HEK293 (cell line): Measurements from ENCODE around the gene CDH11.

Source experiments
- CTCF ChIA-PET: fragments of 350-600 bp; formaldehyde crosslinking; extraction: SDS; loops from one replicate; lab custom pipeline; 2021; ENCODE audit warnings: antibody characterized with exemption; lab: Yijun Ruan, JAX
- POLR2A ChIA-PET: fragments of 300-600 bp; formaldehyde crosslinking; extraction: SDS; loops from one replicate; lab custom pipeline; 2020; ENCODE audit warnings: antibody characterized with exemption, inconsistent platforms; lab: Yijun Ruan, JAX
- H3K27ac ChIP-seq: fragments of 200-500 bp; sonication (Bioruptor generic); 2 replicates; pipeline ENCODE4 v1.5.1; 2014; ENCODE audit warnings: low read depth, low read length, control low read depth, inconsistent platforms; ENCODE audit errors: extremely low read depth
- H3K36me3 ChIP-seq, 2 experiments: fragments of 200-500 bp in 1 of 2; sonication (Bioruptor generic) in 1 of 2; 1 replicate in 1 of 2; 2 replicates in 1 of 2; pipeline ENCODE4 v1.5.1; 2014 to 2017; ENCODE audit warnings: inconsistent platforms in 2 of 2, low read length in 2 of 2; ENCODE audit not compliant: control insufficient read depth in 2 of 2, insufficient read depth in 1 of 2
- H3K4me1 ChIP-seq: fragments of 200-500 bp; sonication (Bioruptor generic); 2 replicates; pipeline ENCODE4 v1.5.1; 2014; ENCODE audit warnings: mild to moderate bottlenecking, low read length, inconsistent platforms; ENCODE audit not compliant: control insufficient read depth, insufficient read depth
- H3K4me3 ChIP-seq: 2 replicates; pipeline ENCODE4 v1.5.1; 2011; ENCODE audit warnings: low read depth, mild to moderate bottlenecking, control low read depth, low read length, moderate library complexity
- H3K9me3 ChIP-seq: fragments of 200-500 bp; sonication (Bioruptor generic); 2 replicates; pipeline ENCODE4 v1.5.1; 2014; ENCODE audit warnings: low read depth, low read length, inconsistent platforms; ENCODE audit not compliant: control insufficient read depth, insufficient read depth
- EGR2 ChIP-seq: fragments of 450-650 bp; formaldehyde crosslinking; IDR thresholded peaks from 2 replicates; pipeline ENCODE4 v1.5.1; 2016; ENCODE audit warnings: low read depth, missing biosample characterization, missing genetic modification characterization
- FEZF1 ChIP-seq: fragments of 450-650 bp; formaldehyde crosslinking; IDR thresholded peaks from 2 replicates; pipeline ENCODE4 v1.5.1; 2016; ENCODE audit warnings: missing biosample characterization, missing genetic modification characterization
- GFI1B ChIP-seq: fragments of 450-650 bp; formaldehyde crosslinking; IDR thresholded peaks from 2 replicates; pipeline ENCODE4 v1.5.1; 2016; ENCODE audit warnings: missing biosample characterization, missing genetic modification characterization
- MEIS1 ChIP-seq: sonication (generic); formaldehyde crosslinking; IDR thresholded peaks from 2 replicates; pipeline ENCODE4 v1.8.1; 2022; ENCODE audit warnings: missing genetic modification reagents, mild to moderate bottlenecking, borderline replicate concordance
- OVOL3 ChIP-seq: fragments of 450-650 bp; formaldehyde crosslinking; IDR thresholded peaks from 2 replicates; pipeline ENCODE4 v1.5.1; 2016; ENCODE audit warnings: missing biosample characterization, missing genetic modification characterization
- ZBTB20 ChIP-seq: fragments of 450-650 bp; formaldehyde crosslinking; IDR thresholded peaks from 2 replicates; pipeline ENCODE4 v1.5.1; 2016; ENCODE audit warnings: missing biosample characterization, missing genetic modification characterization
- ZBTB21 ChIP-seq: fragments of 450-650 bp; formaldehyde crosslinking; IDR thresholded peaks from 2 replicates; pipeline ENCODE4 v1.5.1; 2017; ENCODE audit warnings: missing biosample characterization, missing genetic modification characterization
- ZEB2 ChIP-seq: fragments of 450-650 bp; formaldehyde crosslinking; IDR thresholded peaks from 2 replicates; pipeline ENCODE4 v1.5.1; 2016; ENCODE audit warnings: missing biosample characterization, missing genetic modification characterization
- ZFP69B ChIP-seq: fragments of 450-650 bp; formaldehyde crosslinking; IDR thresholded peaks from 2 replicates; pipeline ENCODE4 v1.5.1; 2016; ENCODE audit warnings: missing biosample characterization, missing genetic modification characterization
- ZNF184 ChIP-seq: fragments of 450-650 bp; IDR thresholded peaks from 2 replicates; pipeline ENCODE4 v1.5.1; 2018; ENCODE audit warnings: missing biosample characterization, mild to moderate bottlenecking, missing genetic modification characterization
- ZNF248 ChIP-seq: fragments of 450-650 bp; formaldehyde crosslinking; IDR thresholded peaks from 2 replicates; pipeline ENCODE4 v1.5.1; 2017; ENCODE audit warnings: missing biosample characterization, missing genetic modification characterization
- ZNF350 ChIP-seq: fragments of 450-650 bp; formaldehyde crosslinking; IDR thresholded peaks from 2 replicates; pipeline ENCODE4 v1.5.0; 2017; ENCODE audit warnings: missing biosample characterization, mild to moderate bottlenecking, missing genetic modification characterization
- ZNF48 ChIP-seq: fragments of 450-650 bp; formaldehyde crosslinking; IDR thresholded peaks from 2 replicates; pipeline ENCODE4 v1.5.1; 2016; ENCODE audit warnings: missing biosample characterization, missing genetic modification characterization
- ZNF777 ChIP-seq: fragments of 450-650 bp; formaldehyde crosslinking; IDR thresholded peaks from 2 replicates; pipeline ENCODE4 v1.5.1; 2017; ENCODE audit warnings: missing biosample characterization, missing genetic modification characterization, borderline replicate concordance
- ZSCAN23 ChIP-seq: fragments of 450-650 bp; formaldehyde crosslinking; IDR thresholded peaks from 2 replicates; pipeline ENCODE4 v1.5.1; 2016; ENCODE audit warnings: missing biosample characterization, missing genetic modification characterization
- TF ChIP-seq, protein P1 (sequence below): fragments of 450-650 bp; formaldehyde crosslinking; IDR thresholded peaks from 2 replicates; pipeline ENCODE4 v1.5.1; 2017; ENCODE audit warnings: missing biosample characterization, missing genetic modification characterization
- TF ChIP-seq, protein P2 (sequence below): fragments of 450-650 bp; formaldehyde crosslinking; IDR thresholded peaks from 2 replicates; pipeline ENCODE4 v1.5.1; 2016; ENCODE audit warnings: missing biosample characterization, missing genetic modification characterization
- TF ChIP-seq, protein P3 (sequence below): fragments of 450-650 bp; IDR thresholded peaks from 2 replicates; pipeline ENCODE4 v1.5.1; 2018; ENCODE audit warnings: missing biosample characterization, mild to moderate bottlenecking, missing genetic modification characterization
- TF ChIP-seq, protein P4 (sequence below): fragments of 450-650 bp; formaldehyde crosslinking; IDR thresholded peaks from 2 replicates; pipeline ENCODE4 v1.5.1; 2016; ENCODE audit warnings: missing biosample characterization, missing genetic modification characterization
- TF ChIP-seq, protein P5 (sequence below): fragments of 450-650 bp; formaldehyde crosslinking; IDR thresholded peaks from 2 replicates; pipeline ENCODE4 v1.5.1; 2016; ENCODE audit warnings: missing biosample characterization, missing genetic modification characterization

The CDH11 gene

DNA sequence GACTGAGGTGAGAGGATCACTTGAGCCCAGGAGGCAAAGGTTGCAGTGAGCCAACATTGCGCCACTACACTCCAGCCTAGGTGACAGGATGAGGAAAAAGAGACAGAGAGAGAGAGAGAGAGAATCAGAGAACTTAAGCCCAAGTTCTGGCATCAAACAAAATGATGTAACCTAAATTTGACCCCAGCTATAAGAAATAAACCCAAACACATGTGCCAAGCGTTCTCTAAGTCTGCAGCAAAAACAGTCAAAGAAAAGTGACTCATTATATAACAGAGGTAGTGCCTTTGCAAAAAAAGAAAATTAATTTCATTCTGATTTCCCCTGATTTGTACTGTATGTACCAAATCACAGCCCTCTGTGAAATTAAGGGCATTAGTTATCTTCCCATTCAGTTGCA, 89.5 kb downstream of the CDH11 start:
- CTCF ChIA-PET, result no interaction called here
- TF ChIP-seq ZNF48 (tag by site-specific recombination), result no peak
- no peaks in the 10 kb centered on the region for H3K9me3 ChIP-seq
- no peaks in the 10 kb centered on the region for H3K36me3 ChIP-seq
- POLR2A ChIA-PET, result no interaction called here
- no peak overlapping the region for H3K27ac ChIP-seq
- H3K4me3 ChIP-seq, result no peak overlapping the region
- H3K4me1 ChIP-seq, result no peaks in the 10 kb centered on the region; the same call in 1 of the 2 replicates

DNA sequence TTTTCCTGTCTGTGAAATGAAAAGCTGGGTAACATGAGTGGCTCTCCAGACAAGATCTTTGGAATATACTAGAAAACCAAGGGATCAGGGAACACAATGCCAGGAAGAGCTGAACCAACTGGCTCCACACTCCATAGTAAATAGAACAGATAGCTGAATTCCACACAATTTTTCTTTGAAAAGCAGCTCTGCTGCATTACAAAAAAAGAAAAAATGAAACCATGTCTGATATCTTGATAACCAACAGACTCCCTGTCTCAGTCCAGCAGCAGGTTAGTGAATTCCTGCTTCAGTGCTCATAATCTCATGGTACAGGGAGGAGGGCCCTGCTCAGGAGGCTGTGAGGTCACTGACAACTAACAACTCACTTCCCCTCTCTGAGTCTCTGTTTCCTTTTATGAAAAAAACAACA, 97.1 kb downstream of the CDH11 start:
- no peaks in the 10 kb centered on the region for H3K4me1 ChIP-seq
- no peak overlapping the region for H3K27ac ChIP-seq
- H3K9me3 ChIP-seq, result no peaks in the 10 kb centered on the region
- no peaks in the 10 kb centered on the region for H3K36me3 ChIP-seq
- H3K4me3 ChIP-seq, result no peak overlapping the region
- ChIA-PET CTCF (no interaction called here), POLR2A (no interaction called here)
- TF ChIP-seq, protein P1, sequence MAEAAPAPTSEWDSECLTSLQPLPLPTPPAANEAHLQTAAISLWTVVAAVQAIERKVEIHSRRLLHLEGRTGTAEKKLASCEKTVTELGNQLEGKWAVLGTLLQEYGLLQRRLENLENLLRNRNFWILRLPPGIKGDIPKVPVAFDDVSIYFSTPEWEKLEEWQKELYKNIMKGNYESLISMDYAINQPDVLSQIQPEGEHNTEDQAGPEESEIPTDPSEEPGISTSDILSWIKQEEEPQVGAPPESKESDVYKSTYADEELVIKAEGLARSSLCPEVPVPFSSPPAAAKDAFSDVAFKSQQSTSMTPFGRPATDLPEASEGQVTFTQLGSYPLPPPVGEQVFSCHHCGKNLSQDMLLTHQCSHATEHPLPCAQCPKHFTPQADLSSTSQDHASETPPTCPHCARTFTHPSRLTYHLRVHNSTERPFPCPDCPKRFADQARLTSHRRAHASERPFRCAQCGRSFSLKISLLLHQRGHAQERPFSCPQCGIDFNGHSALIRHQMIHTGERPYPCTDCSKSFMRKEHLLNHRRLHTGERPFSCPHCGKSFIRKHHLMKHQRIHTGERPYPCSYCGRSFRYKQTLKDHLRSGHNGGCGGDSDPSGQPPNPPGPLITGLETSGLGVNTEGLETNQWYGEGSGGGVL (tag by site-specific recombination), result no peak
- no peak for TF ChIP-seq ZNF350 (tag by site-specific recombination)
- no peak for TF ChIP-seq MEIS1
- TF ChIP-seq, protein P2, sequence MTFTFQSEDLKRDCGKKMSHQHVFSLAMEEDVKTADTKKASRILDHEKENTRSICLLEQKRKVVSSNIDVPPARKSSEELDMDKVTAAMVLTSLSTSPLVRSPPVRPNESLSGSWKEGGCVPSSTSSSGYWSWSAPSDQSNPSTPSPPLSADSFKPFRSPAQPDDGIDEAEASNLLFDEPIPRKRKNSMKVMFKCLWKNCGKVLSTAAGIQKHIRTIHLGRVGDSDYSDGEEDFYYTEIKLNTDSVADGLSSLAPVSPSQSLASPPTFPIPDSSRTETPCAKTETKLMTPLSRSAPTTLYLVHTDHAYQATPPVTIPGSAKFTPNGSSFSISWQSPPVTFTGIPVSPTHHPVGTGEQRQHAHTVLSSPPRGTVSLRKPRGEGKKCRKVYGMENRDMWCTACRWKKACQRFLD (tag by site-specific recombination), result no peak
- no peak for TF ChIP-seq ZSCAN23 (tag by site-specific recombination)
- no peak for TF ChIP-seq ZBTB21
- TF ChIP-seq, protein P3, sequence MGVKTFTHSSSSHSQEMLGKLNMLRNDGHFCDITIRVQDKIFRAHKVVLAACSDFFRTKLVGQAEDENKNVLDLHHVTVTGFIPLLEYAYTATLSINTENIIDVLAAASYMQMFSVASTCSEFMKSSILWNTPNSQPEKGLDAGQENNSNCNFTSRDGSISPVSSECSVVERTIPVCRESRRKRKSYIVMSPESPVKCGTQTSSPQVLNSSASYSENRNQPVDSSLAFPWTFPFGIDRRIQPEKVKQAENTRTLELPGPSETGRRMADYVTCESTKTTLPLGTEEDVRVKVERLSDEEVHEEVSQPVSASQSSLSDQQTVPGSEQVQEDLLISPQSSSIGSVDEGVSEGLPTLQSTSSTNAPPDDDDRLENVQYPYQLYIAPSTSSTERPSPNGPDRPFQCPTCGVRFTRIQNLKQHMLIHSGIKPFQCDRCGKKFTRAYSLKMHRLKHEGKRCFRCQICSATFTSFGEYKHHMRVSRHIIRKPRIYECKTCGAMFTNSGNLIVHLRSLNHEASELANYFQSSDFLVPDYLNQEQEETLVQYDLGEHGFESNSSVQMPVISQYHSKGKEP, result no peak
- no peak for TF ChIP-seq ZBTB20 (tag by site-specific recombination)
- TF ChIP-seq, protein P4, sequence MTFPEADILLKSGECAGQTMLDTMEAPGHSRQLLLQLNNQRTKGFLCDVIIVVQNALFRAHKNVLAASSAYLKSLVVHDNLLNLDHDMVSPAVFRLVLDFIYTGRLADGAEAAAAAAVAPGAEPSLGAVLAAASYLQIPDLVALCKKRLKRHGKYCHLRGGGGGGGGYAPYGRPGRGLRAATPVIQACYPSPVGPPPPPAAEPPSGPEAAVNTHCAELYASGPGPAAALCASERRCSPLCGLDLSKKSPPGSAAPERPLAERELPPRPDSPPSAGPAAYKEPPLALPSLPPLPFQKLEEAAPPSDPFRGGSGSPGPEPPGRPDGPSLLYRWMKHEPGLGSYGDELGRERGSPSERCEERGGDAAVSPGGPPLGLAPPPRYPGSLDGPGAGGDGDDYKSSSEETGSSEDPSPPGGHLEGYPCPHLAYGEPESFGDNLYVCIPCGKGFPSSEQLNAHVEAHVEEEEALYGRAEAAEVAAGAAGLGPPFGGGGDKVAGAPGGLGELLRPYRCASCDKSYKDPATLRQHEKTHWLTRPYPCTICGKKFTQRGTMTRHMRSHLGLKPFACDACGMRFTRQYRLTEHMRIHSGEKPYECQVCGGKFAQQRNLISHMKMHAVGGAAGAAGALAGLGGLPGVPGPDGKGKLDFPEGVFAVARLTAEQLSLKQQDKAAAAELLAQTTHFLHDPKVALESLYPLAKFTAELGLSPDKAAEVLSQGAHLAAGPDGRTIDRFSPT (tag by site-specific recombination), result no peak
- TF ChIP-seq ZNF184 (tag by site-specific recombination), result no peak
- TF ChIP-seq ZNF777 (tag by site-specific recombination), result no peak
- TF ChIP-seq FEZF1 (tag by site-specific recombination), result no peak
- no peak for TF ChIP-seq GFI1B (tag by site-specific recombination)
- TF ChIP-seq ZNF248, result no peak
- TF ChIP-seq, protein P5, sequence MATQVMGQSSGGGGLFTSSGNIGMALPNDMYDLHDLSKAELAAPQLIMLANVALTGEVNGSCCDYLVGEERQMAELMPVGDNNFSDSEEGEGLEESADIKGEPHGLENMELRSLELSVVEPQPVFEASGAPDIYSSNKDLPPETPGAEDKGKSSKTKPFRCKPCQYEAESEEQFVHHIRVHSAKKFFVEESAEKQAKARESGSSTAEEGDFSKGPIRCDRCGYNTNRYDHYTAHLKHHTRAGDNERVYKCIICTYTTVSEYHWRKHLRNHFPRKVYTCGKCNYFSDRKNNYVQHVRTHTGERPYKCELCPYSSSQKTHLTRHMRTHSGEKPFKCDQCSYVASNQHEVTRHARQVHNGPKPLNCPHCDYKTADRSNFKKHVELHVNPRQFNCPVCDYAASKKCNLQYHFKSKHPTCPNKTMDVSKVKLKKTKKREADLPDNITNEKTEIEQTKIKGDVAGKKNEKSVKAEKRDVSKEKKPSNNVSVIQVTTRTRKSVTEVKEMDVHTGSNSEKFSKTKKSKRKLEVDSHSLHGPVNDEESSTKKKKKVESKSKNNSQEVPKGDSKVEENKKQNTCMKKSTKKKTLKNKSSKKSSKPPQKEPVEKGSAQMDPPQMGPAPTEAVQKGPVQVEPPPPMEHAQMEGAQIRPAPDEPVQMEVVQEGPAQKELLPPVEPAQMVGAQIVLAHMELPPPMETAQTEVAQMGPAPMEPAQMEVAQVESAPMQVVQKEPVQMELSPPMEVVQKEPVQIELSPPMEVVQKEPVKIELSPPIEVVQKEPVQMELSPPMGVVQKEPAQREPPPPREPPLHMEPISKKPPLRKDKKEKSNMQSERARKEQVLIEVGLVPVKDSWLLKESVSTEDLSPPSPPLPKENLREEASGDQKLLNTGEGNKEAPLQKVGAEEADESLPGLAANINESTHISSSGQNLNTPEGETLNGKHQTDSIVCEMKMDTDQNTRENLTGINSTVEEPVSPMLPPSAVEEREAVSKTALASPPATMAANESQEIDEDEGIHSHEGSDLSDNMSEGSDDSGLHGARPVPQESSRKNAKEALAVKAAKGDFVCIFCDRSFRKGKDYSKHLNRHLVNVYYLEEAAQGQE (tag by site-specific recombination), result no peak
- no peak for TF ChIP-seq EGR2
- no peak for TF ChIP-seq OVOL3 (tag by site-specific recombination)
- no peak for TF ChIP-seq ZEB2
- TF ChIP-seq ZFP69B, result no peak
- TF ChIP-seq, all 188 proteins: peak for 0
